GM23338 (cell line): ENCODE results near the gene DNAH11. TPM values are rescaled to one million over a fixed set of nuclear protein-coding genes. Genes with fewer than 3 reads are reported as not detected.

Source experiments
- ATAC-seq: fragments of 200-7000 bp; cut with Tn5 transposase; 3 replicates; pipeline ENCODE4 v1.9.1; 2020
- DNase-seq: peaks from one replicate; pipeline ENCODE4 v3.0.0-alpha.2; 2015; ENCODE audit warnings: low spot score
- H2AFZ ChIP-seq: fragments of 200-600 bp; sonication (generic); 2 replicates; pipeline ENCODE4 v1.8.0; 2016; ENCODE audit warnings: antibody characterized with exemption, mild to moderate bottlenecking, moderate library complexity
- H3F3A ChIP-seq: fragments of 200-600 bp; sonication (generic); replicated peaks from 2 replicates; pipeline ENCODE4 v1.8.0; 2017; ENCODE audit warnings: antibody characterized with exemption, mixed run types, low read depth
- H3K27ac ChIP-seq: fragments of 200-600 bp; sonication (generic); 2 replicates; pipeline ENCODE4 v1.6.1; 2016; ENCODE audit warnings: low read depth
- H3K27me3 ChIP-seq: fragments of 200-600 bp; sonication (generic); 2 replicates; pipeline ENCODE4 v1.8.0; 2016; ENCODE audit warnings: mild to moderate bottlenecking, mixed run types, moderate library complexity; ENCODE audit not compliant: insufficient read depth
- H3K36me3 ChIP-seq: fragments of 200-600 bp; sonication (generic); 2 replicates; pipeline ENCODE4 v1.8.0; 2016; ENCODE audit warnings: mild to moderate bottlenecking; ENCODE audit not compliant: insufficient read depth
- H3K4me1 ChIP-seq: fragments of 200-600 bp; sonication (generic); 2 replicates; pipeline ENCODE4 v1.8.0; 2016; ENCODE audit warnings: mild to moderate bottlenecking, moderate library complexity; ENCODE audit not compliant: insufficient read depth
- H3K4me2 ChIP-seq: fragments of 200-600 bp; sonication (generic); 2 replicates; pipeline ENCODE4 v1.7.1; 2017; ENCODE audit warnings: mixed run types
- H3K4me3 ChIP-seq: fragments of 200-600 bp; sonication (generic); 2 replicates; pipeline ENCODE4 v1.6.1; 2016; ENCODE audit warnings: mixed run types
- H3K79me2 ChIP-seq: fragments of 200-600 bp; sonication (generic); replicated peaks from 2 replicates; pipeline ENCODE4 v1.8.0; 2017; ENCODE audit warnings: mild to moderate bottlenecking; ENCODE audit not compliant: insufficient read depth
- H3K9me2 ChIP-seq: fragments of 200-600 bp; sonication (generic); 2 replicates; pipeline ENCODE4 v1.8.0; 2017; ENCODE audit not compliant: insufficient read depth
- H4K20me1 ChIP-seq: fragments of 200-600 bp; sonication (generic); replicated peaks from 2 replicates; pipeline ENCODE4 v1.8.0; 2017; ENCODE audit warnings: mild to moderate bottlenecking; ENCODE audit not compliant: insufficient read depth
- H3K27ac Mint-ChIP-seq: 2 replicates; pipeline ENCODE4 v1.8.0; 2020; ENCODE audit warnings: inconsistent platforms, mild to moderate bottlenecking, moderate library complexity, mixed read lengths
- H3K27me3 Mint-ChIP-seq: 3 replicates; pipeline ENCODE4 v1.8.0; 2022; ENCODE audit warnings: low read depth, mild to moderate bottlenecking, moderate library complexity, mixed read lengths, inconsistent platforms; ENCODE audit not compliant: insufficient read depth, poor library complexity
- H3K36me3 Mint-ChIP-seq: 3 replicates; pipeline ENCODE4 v1.8.0; 2021; ENCODE audit warnings: low read depth, mild to moderate bottlenecking, inconsistent platforms, moderate library complexity, mixed read lengths
- H3K4me1 Mint-ChIP-seq: 3 replicates; pipeline ENCODE4 v1.8.0; 2020; ENCODE audit warnings: mild to moderate bottlenecking, inconsistent platforms, mixed read lengths
- H3K4me3 Mint-ChIP-seq: 3 replicates; pipeline ENCODE4 v1.8.0; 2021; ENCODE audit warnings: moderate library complexity, mild to moderate bottlenecking, inconsistent platforms, mixed read lengths
- H3K9me3 Mint-ChIP-seq: 3 replicates; pipeline ENCODE4 v1.8.0; 2020; ENCODE audit warnings: moderate library complexity, mild to moderate bottlenecking, inconsistent platforms, mixed read lengths
- CREB1 ChIP-seq: fragments of 250-450 bp; sonication (Bioruptor Pico); IDR thresholded peaks from 2 replicates; pipeline ENCODE4 v1.5.0; 2020; ENCODE audit warnings: low read depth, mild to moderate bottlenecking, moderate library complexity
- ETS1 ChIP-seq: IDR thresholded peaks from 2 replicates; pipeline ENCODE4 v1.6.1; 2016; ENCODE audit warnings: antibody characterized with exemption
- EZH2 ChIP-seq: fragments of 200-600 bp; sonication (generic); IDR thresholded peaks from one replicate; pipeline ENCODE4 v1.8.0; 2017; ENCODE audit warnings: antibody characterized with exemption, mild to moderate bottlenecking, low read depth; ENCODE audit not compliant: unreplicated experiment
- EZH2phosphoT487 ChIP-seq: fragments of 200-600 bp; sonication (generic); IDR thresholded peaks from one replicate; pipeline ENCODE4 v1.8.1; 2018; ENCODE audit warnings: antibody characterized with exemption; ENCODE audit not compliant: unreplicated experiment
- JUNB ChIP-seq: IDR thresholded peaks from one replicate; pipeline ENCODE4 v1.6.1; 2016; ENCODE audit warnings: antibody characterized with exemption; ENCODE audit not compliant: unreplicated experiment
- NANOG ChIP-seq: IDR thresholded peaks from 2 replicates; pipeline ENCODE4 v1.6.1; 2016; ENCODE audit warnings: antibody characterized with exemption, borderline replicate concordance
- POLR2AphosphoS5 ChIP-seq: IDR thresholded peaks from 2 replicates; pipeline ENCODE4 v1.6.1; 2016; ENCODE audit warnings: antibody characterized with exemption, low read depth
- STAT1 ChIP-seq: IDR thresholded peaks from one replicate; pipeline ENCODE4 v1.6.1; 2016; ENCODE audit warnings: antibody characterized with exemption; ENCODE audit not compliant: unreplicated experiment
- ZNF114 ChIP-seq: fragments of 250-450 bp; sonication (Bioruptor Pico); IDR thresholded peaks from 2 replicates; pipeline ENCODE4 v1.5.0; 2020; ENCODE audit warnings: mild to moderate bottlenecking, moderate library complexity
- ZNF331 ChIP-seq: fragments of 250-450 bp; sonication (Bioruptor Pico); IDR thresholded peaks from 2 replicates; pipeline ENCODE4 v1.5.0; 2020; ENCODE audit warnings: low read depth, mild to moderate bottlenecking, moderate library complexity
- polyA plus RNA-seq: library from polyadenylated mRNA; unstranded; fragments of >200 nt; fragmentation: Nextera tagmentation; extraction: Ambion mirVana; gene quantifications from 2 replicates; pipeline ENCODE4 v1.2.1, GENCODE V29; 2016
- total RNA-seq: library from RNA; depleted of rRNA; stranded (reverse); fragments of >200 nt; shearing (Covaris generic); gene quantifications from 2 replicates; pipeline ENCODE4 v1.2.3, GENCODE V29; 2014
- TF ChIP-seq, protein P1 (sequence below), 2 experiments: fragments of 200-600 bp in 1 of 2; sonication (generic) in 1 of 2; conservative IDR thresholded peaks; 2 replicates each; pipeline versions ENCODE4 v1.5.1 to v1.6.1; 2016 to 2017; ENCODE audit warnings: antibody characterized with exemption in 2 of 2, low read depth in 2 of 2, mild to moderate bottlenecking in 2 of 2, moderate library complexity in 1 of 2
- TF ChIP-seq, protein P2 (sequence below): IDR thresholded peaks from one replicate; pipeline ENCODE4 v1.6.1; 2018; ENCODE audit warnings: antibody characterized with exemption; ENCODE audit not compliant: unreplicated experiment

The DNAH11 gene
- total and polyA plus RNA-seq, 2 experiments from 2014 or later = 9.3 TPM

- no peaks in the 10 kb centered on the region for H3K36me3 ChIP-seq
- H3K27me3 ChIP-seq = no peaks in the 10 kb centered on the region
- no peak overlapping the region for H3K4me2 ChIP-seq
- ATAC-seq (peak; percentile 84), DNase-seq (peak; percentile 73)
- H3K27me3 Mint-ChIP-seq = peaks cover 3% of the 10 kb centered on the region
- no peak overlapping the region for H3K27ac ChIP-seq
- H2AFZ ChIP-seq = no peak overlapping the region
- H3K4me3 Mint-ChIP-seq = no peak overlapping the region
- no peak overlapping the region for H3K4me3 ChIP-seq
- peaks cover 20% of the 10 kb centered on the region for H3K4me1 Mint-ChIP-seq
- no peaks in the 10 kb centered on the region for H3K9me2 ChIP-seq
- no peaks in the 10 kb centered on the region for H3K36me3 Mint-ChIP-seq
- H4K20me1 ChIP-seq = no peaks in the 10 kb centered on the region
- H3K79me2 ChIP-seq = no peaks in the 10 kb centered on the region
- no peak overlapping the region for H3K27ac Mint-ChIP-seq
- TF ChIP-seq, protein P1, sequence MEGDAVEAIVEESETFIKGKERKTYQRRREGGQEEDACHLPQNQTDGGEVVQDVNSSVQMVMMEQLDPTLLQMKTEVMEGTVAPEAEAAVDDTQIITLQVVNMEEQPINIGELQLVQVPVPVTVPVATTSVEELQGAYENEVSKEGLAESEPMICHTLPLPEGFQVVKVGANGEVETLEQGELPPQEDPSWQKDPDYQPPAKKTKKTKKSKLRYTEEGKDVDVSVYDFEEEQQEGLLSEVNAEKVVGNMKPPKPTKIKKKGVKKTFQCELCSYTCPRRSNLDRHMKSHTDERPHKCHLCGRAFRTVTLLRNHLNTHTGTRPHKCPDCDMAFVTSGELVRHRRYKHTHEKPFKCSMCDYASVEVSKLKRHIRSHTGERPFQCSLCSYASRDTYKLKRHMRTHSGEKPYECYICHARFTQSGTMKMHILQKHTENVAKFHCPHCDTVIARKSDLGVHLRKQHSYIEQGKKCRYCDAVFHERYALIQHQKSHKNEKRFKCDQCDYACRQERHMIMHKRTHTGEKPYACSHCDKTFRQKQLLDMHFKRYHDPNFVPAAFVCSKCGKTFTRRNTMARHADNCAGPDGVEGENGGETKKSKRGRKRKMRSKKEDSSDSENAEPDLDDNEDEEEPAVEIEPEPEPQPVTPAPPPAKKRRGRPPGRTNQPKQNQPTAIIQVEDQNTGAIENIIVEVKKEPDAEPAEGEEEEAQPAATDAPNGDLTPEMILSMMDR (conservative IDR thresholded peaks at IDR 0.05; ENCODE audit: low read depth in 2 of 2) = peak; percentile 73 to 74
- TF ChIP-seq ZNF331 (CRISPR knock-in tag) = no peak
- peaks cover 20% of the 10 kb centered on the region; the same call in 1 of the 2 replicates for H3K4me1 ChIP-seq
- H3K9me3 Mint-ChIP-seq = no peaks in the 10 kb centered on the region
- no peaks in the 10 kb centered on the region for H3F3A ChIP-seq
These were observed 25.9 kb downstream of the DNAH11 start for GRCh38 chr7:21568762-21569161.

GRCh38 chr7:21572331-21573313, 29.8 kb downstream of the DNAH11 start:
- Histone ChIP-seq H3K79me2 (no peaks in the 10 kb centered on the region), H3K27ac (no peak overlapping the region), H3K36me3 (no peaks in the 10 kb centered on the region), H3K27me3 (no peaks in the 10 kb centered on the region), H2AFZ (no peak overlapping the region), H3F3A (no peaks in the 10 kb centered on the region), H3K4me2 (no peak overlapping the region), H3K4me1 (peaks cover 20% of the 10 kb centered on the region; the same call in 1 of the 2 replicates), H4K20me1 (no peaks in the 10 kb centered on the region), H3K9me2 (no peaks in the 10 kb centered on the region), H3K4me3 (no peak overlapping the region)
- Mint-ChIP-seq H3K36me3 (peaks cover 2% of the 10 kb centered on the region; the same call in 1 of the 3 replicates), H3K4me1 (peaks cover 22% of the 10 kb centered on the region), H3K4me3 (no peak overlapping the region), H3K27me3 (peaks cover 3% of the 10 kb centered on the region), H3K27ac (no peak overlapping the region), H3K9me3 (no peaks in the 10 kb centered on the region)
- DNase-seq (no peak), ATAC-seq (no peak)
- TF ChIP-seq, protein P2, sequence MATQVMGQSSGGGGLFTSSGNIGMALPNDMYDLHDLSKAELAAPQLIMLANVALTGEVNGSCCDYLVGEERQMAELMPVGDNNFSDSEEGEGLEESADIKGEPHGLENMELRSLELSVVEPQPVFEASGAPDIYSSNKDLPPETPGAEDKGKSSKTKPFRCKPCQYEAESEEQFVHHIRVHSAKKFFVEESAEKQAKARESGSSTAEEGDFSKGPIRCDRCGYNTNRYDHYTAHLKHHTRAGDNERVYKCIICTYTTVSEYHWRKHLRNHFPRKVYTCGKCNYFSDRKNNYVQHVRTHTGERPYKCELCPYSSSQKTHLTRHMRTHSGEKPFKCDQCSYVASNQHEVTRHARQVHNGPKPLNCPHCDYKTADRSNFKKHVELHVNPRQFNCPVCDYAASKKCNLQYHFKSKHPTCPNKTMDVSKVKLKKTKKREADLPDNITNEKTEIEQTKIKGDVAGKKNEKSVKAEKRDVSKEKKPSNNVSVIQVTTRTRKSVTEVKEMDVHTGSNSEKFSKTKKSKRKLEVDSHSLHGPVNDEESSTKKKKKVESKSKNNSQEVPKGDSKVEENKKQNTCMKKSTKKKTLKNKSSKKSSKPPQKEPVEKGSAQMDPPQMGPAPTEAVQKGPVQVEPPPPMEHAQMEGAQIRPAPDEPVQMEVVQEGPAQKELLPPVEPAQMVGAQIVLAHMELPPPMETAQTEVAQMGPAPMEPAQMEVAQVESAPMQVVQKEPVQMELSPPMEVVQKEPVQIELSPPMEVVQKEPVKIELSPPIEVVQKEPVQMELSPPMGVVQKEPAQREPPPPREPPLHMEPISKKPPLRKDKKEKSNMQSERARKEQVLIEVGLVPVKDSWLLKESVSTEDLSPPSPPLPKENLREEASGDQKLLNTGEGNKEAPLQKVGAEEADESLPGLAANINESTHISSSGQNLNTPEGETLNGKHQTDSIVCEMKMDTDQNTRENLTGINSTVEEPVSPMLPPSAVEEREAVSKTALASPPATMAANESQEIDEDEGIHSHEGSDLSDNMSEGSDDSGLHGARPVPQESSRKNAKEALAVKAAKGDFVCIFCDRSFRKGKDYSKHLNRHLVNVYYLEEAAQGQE = no peak
- no peak for TF ChIP-seq NANOG
- TF ChIP-seq ZNF114 (CRISPR knock-in tag) = no peak
- TF ChIP-seq CREB1 (CRISPR knock-in tag) = no peak
- TF ChIP-seq POLR2AphosphoS5 = no peak
- TF ChIP-seq, protein P1 (conservative IDR thresholded peaks at IDR 0.05; ENCODE audit: low read depth in 2 of 2) = no peak
- TF ChIP-seq ETS1 = no peak
- TF ChIP-seq STAT1 = no peak
- no peak for TF ChIP-seq EZH2
- no peak for TF ChIP-seq ZNF331 (CRISPR knock-in tag)
- no peak for TF ChIP-seq JUNB
- TF ChIP-seq EZH2phosphoT487 = no peak
